Measurements from ENCODE around the gene NCKIPSD. TPM values are rescaled to one million over a fixed set of nuclear protein-coding genes. Genes with fewer than 3 reads are reported as not detected.

NCKIPSD gene
- total and polyA plus RNA-seq, 2 donors (not counting 3 experiments of a cell fraction or from before 2014, with no cell fraction given), result 12.8 to 19.1 TPM

DNA sequence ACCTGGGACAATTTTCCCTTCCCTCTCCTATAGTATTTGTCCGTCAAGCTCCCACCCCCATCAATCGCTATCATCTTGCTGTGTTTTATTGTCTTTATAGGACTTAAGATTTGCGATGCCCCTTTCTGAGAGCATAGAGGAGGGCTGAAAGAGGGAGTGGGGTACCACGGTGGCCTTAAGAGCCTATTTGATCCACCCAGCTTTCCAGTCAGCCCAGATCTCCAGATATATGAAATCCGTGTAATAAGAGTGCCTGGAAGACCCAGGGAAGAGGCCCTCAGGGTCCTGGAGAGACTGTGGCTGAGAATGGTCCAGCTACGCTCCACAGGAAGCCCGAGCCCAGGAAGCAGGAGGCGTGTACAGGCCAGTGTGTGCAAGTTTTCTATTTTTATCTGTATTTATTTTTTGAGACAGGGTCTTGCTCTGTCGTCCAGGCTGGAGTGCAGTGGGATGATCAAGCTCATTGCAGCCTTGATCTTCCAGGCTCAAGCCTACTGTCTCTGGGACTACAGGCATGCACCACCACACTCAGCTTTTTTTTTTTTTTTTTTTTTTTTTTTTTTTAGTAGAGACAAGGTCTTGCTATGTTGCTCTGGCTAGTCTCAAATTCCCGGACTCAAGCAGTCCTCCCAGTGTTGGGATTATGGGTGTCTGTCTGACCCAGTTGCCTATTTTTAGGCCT is 964 bp upstream of the NCKIPSD start:
- no peaks in the 10 kb centered on the region for H3K27me3 ChIP-seq (ENCODE audit: control insufficient read depth in 2 of 2, insufficient read depth in 2 of 2, low read length in 2 of 2)
- ChIA-PET CTCF (interaction anchor here (0.7 to 1.6 kb wide), 10 partner anchors 9 to 413 kb away, joined by 3 to 7 read pairs (median 4); partner anchors contain the start of gene IP6K2), POLR2A (no interaction called here)
- peaks cover 2% of the 10 kb centered on the region for H3K79me2 ChIP-seq (ENCODE audit: control insufficient read depth, insufficient read depth, low read length)
- no peaks in the 10 kb centered on the region for H3K9me3 ChIP-seq (replicated peaks; ENCODE audit: control insufficient read depth, insufficient read depth, low read length)
- no TSS peak for BruUV-seq (replicated peaks)
- intact Hi-C loops (cut with micrococcal nuclease), result loop anchor here (1.0 to 2.0 kb wide), 2 partner anchors 52 to 221 kb away; partner anchors contain the start of gene SLC26A6
- peaks cover 14% of the 10 kb centered on the region for H3K4me1 ChIP-seq (ENCODE audit: control insufficient read depth, extremely low read depth, insufficient read depth, low read length)
- no peaks in the 10 kb centered on the region for H4K20me1 ChIP-seq (replicated peaks; ENCODE audit: control insufficient read depth, extremely low read depth, insufficient read depth, low read length)
- H3K36me3 ChIP-seq (ENCODE audit: control insufficient read depth in 2 of 2, extremely low read depth in 1 of 2, insufficient read depth in 2 of 2, low read length in 2 of 2), result peaks cover 13 to 37% of the 10 kb centered on the region in 2 experiments
- no peak overlapping the region for H3K27ac ChIP-seq (ENCODE audit: insufficient read depth, low read depth, low read length)
- dilution Hi-C loops (cut with MboI; ENCODE audit: extremely low pct_ligation_motif_present, low sequenced_read_pairs), result no loop called here
- H2AFZ ChIP-seq (ENCODE audit: low read depth, low read length), result no peak overlapping the region
- peak overlapping the region; percentile 63 for H3K4me2 ChIP-seq (ENCODE audit: insufficient read depth, low read length)
- H3K9me1 ChIP-seq (replicated peaks; ENCODE audit: control insufficient read depth, extremely low read depth, insufficient read depth, low read length), result no peaks in the 10 kb centered on the region
- H3K9ac ChIP-seq (replicated peaks; ENCODE audit: extremely low read depth, insufficient read depth, low read length), result no peak overlapping the region
- no peak overlapping the region for H3K4me3 ChIP-seq (replicated peaks in 1 of 3; ENCODE audit: insufficient read depth in 1 of 3, low read depth in 1 of 3, low read length in 3 of 3)
- TF ChIP-seq POLR2A (IDR thresholded peaks at IDR 0.05; ENCODE audit: low read depth, low read length), result no peak
- no peak for TF ChIP-seq GATA2 (IDR thresholded peaks at IDR 0.05; ENCODE audit: insufficient read depth, insufficient read length, low read depth, low read length)
- peak; percentile 26 for TF ChIP-seq POLR2AphosphoS5 (IDR thresholded peaks at IDR 0.05; ENCODE audit: insufficient read depth, low read depth, low read length)
- DNase-seq (ENCODE audit: low read depth, low spot score), result no peak
- peak; percentile 47 for FAIRE-seq

DNA sequence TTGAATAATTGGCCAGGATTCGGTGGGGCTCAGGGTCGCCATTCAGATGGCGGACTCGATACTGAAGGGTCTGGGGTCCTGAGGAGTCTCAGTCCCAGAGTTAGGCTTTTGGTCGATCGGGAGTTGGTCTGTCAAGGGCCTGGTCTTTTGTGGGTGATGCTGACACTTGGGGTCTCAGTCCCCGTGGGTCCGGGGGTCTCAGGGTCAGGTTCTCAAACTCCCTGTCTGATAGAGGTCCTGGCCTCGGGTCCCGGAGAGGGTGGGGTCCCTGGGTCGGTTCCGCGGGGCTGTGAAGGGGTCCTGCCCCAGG is 467 bp downstream of the NCKIPSD start:
- FAIRE-seq (no peak), DNase-seq (ENCODE audit: low read depth, low spot score) (no peak)
- peaks cover 7 to 37% of the 10 kb centered on the region in 2 experiments for H3K36me3 ChIP-seq (ENCODE audit: control insufficient read depth in 2 of 2, extremely low read depth in 1 of 2, insufficient read depth in 2 of 2, low read length in 2 of 2)
- H4K20me1 ChIP-seq (replicated peaks; ENCODE audit: control insufficient read depth, extremely low read depth, insufficient read depth, low read length), result no peaks in the 10 kb centered on the region
- peak overlapping the region; percentile 70 for H2AFZ ChIP-seq (ENCODE audit: low read depth, low read length)
- H3K27ac ChIP-seq (ENCODE audit: insufficient read depth, low read depth, low read length), result no peak overlapping the region
- H3K79me2 ChIP-seq (ENCODE audit: control insufficient read depth, insufficient read depth, low read length), result peaks cover 2% of the 10 kb centered on the region
- dilution Hi-C loops (cut with MboI; ENCODE audit: extremely low pct_ligation_motif_present, low sequenced_read_pairs), result no loop called here
- peak overlapping the region; percentile 6 to 90 (median 42) for H3K4me3 ChIP-seq (replicated peaks in 1 of 3; ENCODE audit: insufficient read depth in 1 of 3, low read depth in 1 of 3, low read length in 3 of 3)
- peak overlapping the region; percentile 62 for H3K4me2 ChIP-seq (ENCODE audit: insufficient read depth, low read length)
- TF ChIP-seq GATA2 (IDR thresholded peaks at IDR 0.05; ENCODE audit: insufficient read depth, insufficient read length, low read depth, low read length) (no peak), JUN (IDR thresholded peaks at IDR 0.05; ENCODE audit: borderline replicate concordance, insufficient read depth, insufficient read length, low read depth) (no peak), MAX (IDR thresholded peaks at IDR 0.05; ENCODE audit: insufficient read depth, insufficient read length) (no peak), MYC (IDR thresholded peaks at IDR 0.05; ENCODE audit: low read depth, low read length) (no peak), POLR2AphosphoS5 (IDR thresholded peaks at IDR 0.05; ENCODE audit: insufficient read depth, low read depth, low read length) (no peak), FOS (IDR thresholded peaks at IDR 0.05; ENCODE audit: borderline replicate concordance, insufficient read depth, low read length) (no peak), EZH2 (IDR thresholded peaks at IDR 0.05; ENCODE audit: borderline replicate concordance, low read depth, low read length, severe bottlenecking) (no peak), POLR2A (IDR thresholded peaks at IDR 0.05; ENCODE audit: low read depth, low read length) (no peak)
- TF ChIP-seq, protein P1, sequence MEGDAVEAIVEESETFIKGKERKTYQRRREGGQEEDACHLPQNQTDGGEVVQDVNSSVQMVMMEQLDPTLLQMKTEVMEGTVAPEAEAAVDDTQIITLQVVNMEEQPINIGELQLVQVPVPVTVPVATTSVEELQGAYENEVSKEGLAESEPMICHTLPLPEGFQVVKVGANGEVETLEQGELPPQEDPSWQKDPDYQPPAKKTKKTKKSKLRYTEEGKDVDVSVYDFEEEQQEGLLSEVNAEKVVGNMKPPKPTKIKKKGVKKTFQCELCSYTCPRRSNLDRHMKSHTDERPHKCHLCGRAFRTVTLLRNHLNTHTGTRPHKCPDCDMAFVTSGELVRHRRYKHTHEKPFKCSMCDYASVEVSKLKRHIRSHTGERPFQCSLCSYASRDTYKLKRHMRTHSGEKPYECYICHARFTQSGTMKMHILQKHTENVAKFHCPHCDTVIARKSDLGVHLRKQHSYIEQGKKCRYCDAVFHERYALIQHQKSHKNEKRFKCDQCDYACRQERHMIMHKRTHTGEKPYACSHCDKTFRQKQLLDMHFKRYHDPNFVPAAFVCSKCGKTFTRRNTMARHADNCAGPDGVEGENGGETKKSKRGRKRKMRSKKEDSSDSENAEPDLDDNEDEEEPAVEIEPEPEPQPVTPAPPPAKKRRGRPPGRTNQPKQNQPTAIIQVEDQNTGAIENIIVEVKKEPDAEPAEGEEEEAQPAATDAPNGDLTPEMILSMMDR (IDR thresholded peaks at IDR 0.05; ENCODE audit: extremely low read depth in 1 of 2, insufficient read depth in 1 of 2, low read depth in 1 of 2, low read length in 2 of 2), result no peak
- H3K9me3 ChIP-seq (replicated peaks; ENCODE audit: control insufficient read depth, insufficient read depth, low read length), result no peaks in the 10 kb centered on the region
- H3K27me3 ChIP-seq (ENCODE audit: control insufficient read depth in 2 of 2, insufficient read depth in 2 of 2, low read length in 2 of 2), result no peaks in the 10 kb centered on the region
- peaks cover 14% of the 10 kb centered on the region for H3K4me1 ChIP-seq (ENCODE audit: control insufficient read depth, extremely low read depth, insufficient read depth, low read length)
- ChIA-PET POLR2A (no interaction called here), CTCF (interaction anchor here (0.6 to 1.6 kb wide), 14 partner anchors 8 to 284 kb away, joined by 3 to 14 read pairs (median 4); partner anchors contain the start of genes CELSR3, IP6K2 and SLC26A6)
- H3K9me1 ChIP-seq (replicated peaks; ENCODE audit: control insufficient read depth, extremely low read depth, insufficient read depth, low read length), result no peaks in the 10 kb centered on the region
- peak overlapping the region; percentile 32 for H3K9ac ChIP-seq (replicated peaks; ENCODE audit: extremely low read depth, insufficient read depth, low read length)
- BruUV-seq (replicated peaks), result no TSS peak
- intact Hi-C loops (cut with micrococcal nuclease), result loop anchor here (2.0 kb wide), 2 partner anchors 20 to 76 kb away; partner anchors contain the start of gene UQCRC1

Data from endothelial cell of umbilical vein (primary cell).